K562 (cell line): ENCODE measurements around the gene ADAMTS6. TPM values are rescaled to one million over a fixed set of nuclear protein-coding genes. Genes with fewer than 3 reads are reported as not detected.

Source experiments
- ATAC-seq: fragments of 200-7000 bp; cut with Tn5 transposase; 3 replicates; pipeline ENCODE4 v1.9.1; 2020; ENCODE audit warnings: moderate library complexity
- BruUV-seq: library from RNA; stranded (reverse); fragments of 400-500 nt; replicated peaks from 2 replicates; lab custom pipeline; 2021; lab: Mats Ljungman, UMichigan
- CTCF ChIA-PET: fragments of 300-600 bp; formaldehyde crosslinking; extraction: SDS; loops from one replicate; lab custom pipeline; 2021; ENCODE audit warnings: low intra/inter-chr PET ratio; lab: Yijun Ruan, JAX
- POLR2A ChIA-PET: fragments of 300-600, 350-650 bp; sonication (Branson Sonifier 250); formaldehyde crosslinking; extraction: SDS; loops from one replicate; lab custom pipeline; 2021; ENCODE audit warnings: antibody characterized with exemption, inconsistent platforms; lab: Yijun Ruan, JAX
- DNase-seq, 4 experiments: peaks; one replicate each; pipeline versions ENCODE4 v3.0.0 to v3.0.0-alpha.2; 2011 to 2018; ENCODE audit warnings: low spot score in 3 of 4, mixed read lengths in 3 of 4; ENCODE audit errors: extremely low read depth in 1 of 4
- FAIRE-seq: peaks from 2 replicates; lab custom pipeline; 2011; peaks lifted over from hg19 to GRCh38; lab: Jason Lieb, UNC
- H2AFZ ChIP-seq: 2 replicates; pipeline ENCODE4 v1.6.0; 2011; ENCODE audit warnings: low read depth, low read length, control low read depth, inconsistent platforms
- H3K27ac ChIP-seq: fragments of 200-600 bp; 3 replicates; pipeline ENCODE4 v1.8.0; 2011; ENCODE audit warnings: low read depth, mild to moderate bottlenecking, control low read depth, inconsistent platforms, low read length, moderate library complexity, mixed read lengths; ENCODE audit errors: extremely low read depth
- H3K27me3 ChIP-seq, 2 experiments: fragments of 300-600 bp in 1 of 2; 2 replicates in 1 of 2; 3 replicates in 1 of 2; pipeline versions ENCODE4 v1.6.0 to v1.8.0; 2011; ENCODE audit warnings: inconsistent platforms in 2 of 2, low read length in 2 of 2, mild to moderate bottlenecking in 1 of 2, mixed read lengths in 1 of 2, moderate library complexity in 1 of 2; ENCODE audit not compliant: control insufficient read depth in 2 of 2, insufficient read depth in 2 of 2
- H3K36me3 ChIP-seq: fragments of 300-600 bp; 3 replicates; pipeline ENCODE4 v1.8.0; 2011; ENCODE audit warnings: mild to moderate bottlenecking, low read length, inconsistent platforms; ENCODE audit not compliant: control insufficient read depth, insufficient read depth
- H3K4me1 ChIP-seq, 2 experiments: fragments of 200-600 bp in 1 of 2; replicated peaks in 1 of 2; 2 replicates in 1 of 2; 3 replicates in 1 of 2; pipeline versions ENCODE4 v1.5.1 to v1.8.0; 2011; ENCODE audit warnings: inconsistent platforms in 2 of 2, low read length in 2 of 2, mild to moderate bottlenecking in 1 of 2, mixed read lengths in 1 of 2, moderate library complexity in 1 of 2; ENCODE audit not compliant: control insufficient read depth in 2 of 2, insufficient read depth in 2 of 2
- H3K4me2 ChIP-seq: 2 replicates; pipeline ENCODE4 v1.6.1; 2011; ENCODE audit warnings: low read length, control low read depth, inconsistent platforms, mixed read lengths; ENCODE audit not compliant: insufficient read depth
- H3K4me3 ChIP-seq: fragments of 200-600 bp; sonication (generic), shearing (Covaris generic); 2 replicates; pipeline ENCODE4 v1.5.1; 2016; ENCODE audit warnings: control low read depth, inconsistent platforms
- H3K79me2 ChIP-seq: fragments of 200-600 bp; 3 replicates; pipeline ENCODE4 v1.8.0; 2011; ENCODE audit warnings: low read length, inconsistent platforms; ENCODE audit not compliant: control insufficient read depth, insufficient read depth
- H3K9ac ChIP-seq, 2 experiments: 2 replicates each; pipeline versions ENCODE4 v1.6.0 to v1.6.1; 2011; ENCODE audit warnings: low read depth in 2 of 2, low read length in 2 of 2, control low read depth in 1 of 2, inconsistent platforms in 1 of 2, mild to moderate bottlenecking in 1 of 2, mixed read lengths in 1 of 2; ENCODE audit not compliant: insufficient read depth in 1 of 2
- H3K9me1 ChIP-seq: one replicate; pipeline ENCODE4 v1.6.0; 2011; ENCODE audit warnings: inconsistent platforms, mild to moderate bottlenecking, low read length, moderate library complexity; ENCODE audit not compliant: control insufficient read depth, insufficient read depth
- H3K9me3 ChIP-seq: replicated peaks from 2 replicates; pipeline ENCODE4 v1.5.1; 2011; ENCODE audit warnings: low read depth, low read length, inconsistent platforms; ENCODE audit not compliant: control insufficient read depth, insufficient read depth
- H4K20me1 ChIP-seq: replicated peaks from 2 replicates; pipeline ENCODE4 v1.6.1; 2011; ENCODE audit warnings: low read length, inconsistent platforms, mixed read lengths; ENCODE audit not compliant: control insufficient read depth, insufficient read depth
- ASH1L ChIP-seq: fragments of 450-650 bp; IDR thresholded peaks from 2 replicates; pipeline ENCODE4 v1.6.1; 2018; ENCODE audit warnings: borderline replicate concordance, mild to moderate bottlenecking, low read depth; ENCODE audit not compliant: partially characterized antibody
- CREB3L1 ChIP-seq: fragments of 450-650 bp; IDR thresholded peaks from 2 replicates; pipeline ENCODE4 v1.6.1; 2014; ENCODE audit warnings: low read depth, mild to moderate bottlenecking, moderate library complexity, borderline replicate concordance
- DLX4 ChIP-seq: fragments of 250-450 bp; sonication (Bioruptor Pico); IDR thresholded peaks from 2 replicates; pipeline ENCODE4 v1.6.1; 2021; ENCODE audit warnings: mild to moderate bottlenecking
- E2F3 ChIP-seq: fragments of 250-450 bp; sonication (Bioruptor Pico); IDR thresholded peaks from 2 replicates; pipeline ENCODE4 v1.4.0; 2020; ENCODE audit warnings: mild to moderate bottlenecking
- ELF4 ChIP-seq: fragments of 450-650 bp; formaldehyde crosslinking; IDR thresholded peaks from 2 replicates; pipeline ENCODE4 v1.4.0; 2022; ENCODE audit warnings: missing genetic modification characterization
- EP300 ChIP-seq: IDR thresholded peaks from 2 replicates; pipeline ENCODE4 v1.6.1; 2012; ENCODE audit warnings: low read length, improper control_type of control experiment
- GABPB2 ChIP-seq: fragments of 250-450 bp; sonication (Bioruptor Pico); conservative IDR thresholded peaks from 2 replicates; pipeline ENCODE4 v1.5.1; 2021; ENCODE audit warnings: mild to moderate bottlenecking
- POLR2H ChIP-seq: IDR thresholded peaks from 2 replicates; pipeline ENCODE4 v1.6.1; 2016; ENCODE audit warnings: missing genetic modification characterization, low read depth, mild to moderate bottlenecking, control low read depth, missing compliant biosample characterization, moderate library complexity
- POU5F1 ChIP-seq: fragments of 150-350 bp; IDR thresholded peaks from 2 replicates; pipeline ENCODE4 v1.6.1; 2014; ENCODE audit warnings: borderline replicate concordance, low read length, low read depth, mild to moderate bottlenecking; ENCODE audit not compliant: partially characterized antibody
- SAFB2 ChIP-seq: fragments of 200-400 bp; formaldehyde crosslinking; IDR thresholded peaks from 2 replicates; pipeline ENCODE4 v1.6.1; 2018; ENCODE audit warnings: borderline replicate concordance, low read length, low read depth, moderate library complexity; ENCODE audit not compliant: severe bottlenecking
- SMC3 ChIP-seq: conservative IDR thresholded peaks from 2 replicates; pipeline ENCODE4 v1.6.1; 2011; ENCODE audit warnings: low read depth, low read length, improper control_type of control experiment; ENCODE audit not compliant: insufficient read depth
- SREBF1 ChIP-seq: fragments of 150-350 bp; IDR thresholded peaks from 2 replicates; pipeline ENCODE4 v1.6.1; 2014; ENCODE audit warnings: antibody characterized with exemption, low read depth, low read length, borderline replicate concordance
- ZBTB43 ChIP-seq: sonication (generic); formaldehyde crosslinking; IDR thresholded peaks from 2 replicates; pipeline ENCODE4 v1.8.0; 2023; ENCODE audit warnings: mild to moderate bottlenecking, missing genetic modification reagents
- ZFP1 ChIP-seq: fragments of 450-650 bp; formaldehyde crosslinking; IDR thresholded peaks from 2 replicates; pipeline ENCODE4 v1.4.0; 2020; ENCODE audit warnings: mild to moderate bottlenecking, mixed read lengths
- ZNF41 ChIP-seq: fragments of 250-450 bp; sonication (Bioruptor Pico); conservative IDR thresholded peaks from 2 replicates; pipeline ENCODE4 v1.4.0; 2020; ENCODE audit warnings: mild to moderate bottlenecking
- ZNF75A ChIP-seq: fragments of 450-650 bp; formaldehyde crosslinking; IDR thresholded peaks from 2 replicates; pipeline ENCODE4 v1.4.0; 2020; ENCODE audit warnings: mild to moderate bottlenecking
- ZNF764 ChIP-seq: fragments of 250-450 bp; sonication (Bioruptor Pico); IDR thresholded peaks from 2 replicates; pipeline ENCODE4 v1.4.0; 2020; ENCODE audit warnings: low read depth, mild to moderate bottlenecking, moderate library complexity
- WGBS: fragments of 100-300 bp; shearing (Covaris generic); methylation state at CpG from one replicate; pipeline ENCODE4 v1.1.6; 2016; ENCODE audit warnings: low coverage, mixed read lengths; ENCODE audit not compliant: insufficient coverage; ENCODE audit errors: missing lambda C conversion rate; 5-methylcytosine and 5-hydroxymethylcytosine counted together
- in situ Hi-C: fragments of 300-500 bp; cut with MboI; formaldehyde crosslinking; loops from 4 replicates; pipeline ENCODE4 v1.15.0; 2018; ENCODE audit warnings: inconsistent platforms, mixed read lengths
- intact Hi-C: fragments of 100-400 bp; cut with micrococcal nuclease; formaldehyde crosslinking; loops from 2 replicates; pipeline ENCODE4 v1.14.2; 2022
- polyA plus RNA-seq, 8 experiments: library from polyadenylated mRNA; depleted of rRNA in 4 of 8; stranded (reverse) in 5 of 8; unstranded in 3 of 8; fragments of >200 nt; fragmentation: Nextera tagmentation in 2 of 8; fragmentation: Illumina TruSeq in 1 of 8; extraction: Ambion mirVana in 2 of 8; extraction: Trizol in 1 of 8; gene quantifications; 2 replicates each; pipeline versions ENCODE4 v1.2.1 to v1.2.3, GENCODE V29; 2011 to 2014; ENCODE audit warnings: inconsistent platforms in 1 of 8, missing spikeins in 1 of 8
- total RNA-seq, 7 experiments: library from RNA; depleted of rRNA in 6 of 7; stranded (reverse); fragments of >200 nt in 6 of 7; fragmentation: Illumina TruSeq in 2 of 7; extraction: Trizol in 2 of 7; gene quantifications; 2 replicates each; pipeline versions ENCODE4 v1.2.1 to v1.2.3, GENCODE V29; 2011 to 2021; ENCODE audit warnings: low replicate concordance in 1 of 7

Gene ADAMTS6
- total and polyA plus RNA-seq, 9 of the 15 experiments (the other 6 are each of a cell fraction or from before 2014, with no cell fraction given): 0.57 to 5.3 (median 1.5) TPM

GRCh38 chr5:65482736-65483545, 1.2 kb upstream of the ADAMTS6 start:
- Histone ChIP-seq H3K27me3 (no peaks in the 10 kb centered on the region), H3K4me3 (peak overlapping the region; percentile 50), H4K20me1 (no peaks in the 10 kb centered on the region), H3K4me2 (peak overlapping the region; percentile 87), H2AFZ (peak overlapping the region; percentile 85), H3K79me2 (peaks cover 16% of the 10 kb centered on the region; the same call in 2 of the 3 replicates), H3K4me1 (peaks cover 0 to 15% of the 10 kb centered on the region in 2 experiments; a peak in 2 of 5 replicates), H3K9me3 (no peaks in the 10 kb centered on the region), H3K36me3 (no peaks in the 10 kb centered on the region), H3K9ac (peak overlapping the region; percentile 72 to 80; a peak in 3 of 4 replicates), H3K27ac (peak overlapping the region; percentile 89), H3K9me1 (no peaks in the 10 kb centered on the region)
- ChIA-PET POLR2A (interaction anchor here (0.6 to 1.4 kb wide), 5 partner anchors 8 to 692 kb away, joined by 3 to 6 read pairs (median 4); no protein-coding TSS in a partner anchor), CTCF (interaction anchor here (2.7 kb wide), 1 partner anchor 672 kb away, joined by 16 read pairs; no protein-coding TSS in a partner anchor)
- intact Hi-C loops: loop anchor here (1.0 to 5.0 kb wide), 9 partner anchors 79 to 848 kb away; partner anchors contain the start of genes CENPK and PPWD1
- 0% methylated on average over 10 of the region's 12 CpGs for WGBS
- no TSS peak for BruUV-seq
- FAIRE-seq: peak; percentile 76
- DNase-seq: peak; percentile 10 to 64 (median 30)
- in situ Hi-C loops: loop anchor here (5.0 to 25.0 kb wide), 4 partner anchors 276 to 846 kb away; no protein-coding TSS in a partner anchor
- ATAC-seq: peak; percentile 19
- TF ChIP-seq ASH1L (no peak), E2F3 (CRISPR knock-in tag) (no peak), DLX4 (no peak), ZBTB43 (CRISPR knock-in tag) (no peak), POU5F1 (no peak), CREB3L1 (no peak), SAFB2 (no peak), SREBF1 (no peak), ZNF41 (CRISPR knock-in tag) (no peak), GABPB2 (CRISPR knock-in tag) (no peak), POLR2H (tag) (no peak), SMC3 (no peak), ZNF75A (no peak), ZFP1 (no peak), ELF4 (CRISPR knock-in tag) (0 out of 2 replicates have a peak, but pooled peaks have one; percentile 53), ZNF764 (CRISPR knock-in tag) (no peak), EP300 (0 out of 2 replicates have a peak, but pooled peaks have one; percentile 52)
